Lower leg skin (tissue), 3 donors: ENCODE data around the gene DAGLB.
"Not testable (repeated sequence)": the region's sequence is repeated elsewhere in the genome, so short reads cannot be mapped to it uniquely, and the experiment has no call there.

Experiments used
- CTCF ChIP-seq, 3 donors: fragments of 450-650 bp; IDR thresholded peaks; one replicate each; pipeline ENCODE4 v1.5.1; 2016; ENCODE audit warnings: antibody characterized with exemption in 3 of 3, mild to moderate bottlenecking in 3 of 3, moderate library complexity in 2 of 3
- POLR2A ChIP-seq, 2 donors: fragments of 450-650 bp; IDR thresholded peaks; one replicate each; pipeline ENCODE4 v1.6.1; 2016 to 2017; ENCODE audit warnings: antibody characterized with exemption in 2 of 2, mild to moderate bottlenecking in 1 of 2, moderate library complexity in 1 of 2

- TF ChIP-seq POLR2A, CTCF (IDR thresholded peaks at IDR 0.05): not testable (repeated sequence)
These were observed 2.1 kb upstream of the DAGLB start for GRCh38 chr7:6449884-6450283.
